Breast epithelium (tissue), 4 donors: ENCODE data around the gene SLC39A2. TPM values are rescaled to one million over a fixed set of nuclear protein-coding genes. Genes with fewer than 3 reads are reported as not detected.
"Not testable (repeated sequence)": the region's sequence is repeated elsewhere in the genome, so short reads cannot be mapped to it uniquely, and the experiment has no call there.

Experiments
- DNase-seq, 2 donors: peaks; one replicate each; pipeline ENCODE4 v3.0.0-alpha.2; 2019; ENCODE audit warnings: low spot score in 2 of 2
- H3K27ac ChIP-seq, 2 donors: fragments of 200-600 bp; sonication (generic) in 1 of 2; one replicate each; pipeline ENCODE4 v1.5.1; 2016 to 2019; ENCODE audit warnings: mild to moderate bottlenecking in 1 of 2
- H3K27me3 ChIP-seq, 2 donors: fragments of 200-600 bp; sonication (generic) in 1 of 2; one replicate each; pipeline versions ENCODE4 v1.5.1 to v1.6.0; 2017 to 2019; ENCODE audit warnings: control low read depth in 1 of 2, mild to moderate bottlenecking in 1 of 2
- H3K36me3 ChIP-seq: fragments of 200-600 bp; one replicate; pipeline ENCODE4 v1.5.1; 2019
- H3K4me1 ChIP-seq, 2 donors: fragments of 200-600 bp; sonication (generic); one replicate each; pipeline ENCODE4 v1.5.1; 2016 to 2019; ENCODE audit warnings: control low read depth in 1 of 2
- H3K4me3 ChIP-seq, 3 donors: fragments of 200-600 bp; sonication (generic); 1 replicate in 2 of 3; 2 replicates in 1 of 3; pipeline ENCODE4 v1.5.1; 2016 to 2019; ENCODE audit warnings: mild to moderate bottlenecking in 3 of 3, moderate library complexity in 2 of 3
- H3K9me3 ChIP-seq, 2 donors: fragments of 200-600 bp; sonication (generic) in 1 of 2; one replicate each; pipeline ENCODE4 v1.5.1; 2016 to 2019; ENCODE audit warnings: control low read depth in 1 of 2
- CTCF ChIP-seq, 3 donors: fragments of 450-650 bp; IDR thresholded peaks; one replicate each; pipeline ENCODE4 v1.5.1; 2016 to 2017; ENCODE audit warnings: antibody characterized with exemption in 3 of 3, mild to moderate bottlenecking in 3 of 3, moderate library complexity in 3 of 3
- POLR2A ChIP-seq: fragments of 450-650 bp; IDR thresholded peaks from one replicate; pipeline ENCODE4 v1.6.1; 2016; ENCODE audit warnings: antibody characterized with exemption, mild to moderate bottlenecking, moderate library complexity
- POLR2AphosphoS5 ChIP-seq, 3 donors: sonication (generic); formaldehyde crosslinking; IDR thresholded peaks; one replicate each; pipeline ENCODE4 v1.6.1; 2017; ENCODE audit warnings: antibody characterized with exemption in 3 of 3
- intact Hi-C: fragments of 100-400 bp; cut with DNase I; formaldehyde crosslinking; loops from one replicate; pipeline ENCODE4 v1.15.1; 2023; ENCODE audit warnings: low total_unique reads
- total RNA-seq, 3 donors: library from RNA; depleted of rRNA; stranded (reverse); fragments of >200 nt; gene quantifications; one replicate each; pipeline ENCODE4 v1.1.0, GENCODE V29; 2016

SLC39A2 gene
- total RNA-seq, 3 donors from 2014 or later = 0.59 TPM; not detected in 2

- peak; percentile 83 to 88 for DNase-seq
- intact Hi-C loops = loop anchor here (2.0 kb wide), 1 partner anchor 24 kb away; no protein-coding TSS in a partner anchor
- Histone ChIP-seq H3K27ac (peak overlapping the region; percentile 70 to 80), H3K36me3 (no peaks in the 10 kb centered on the region), H3K4me3 (peak overlapping the region in 2 of 3 donors; percentile 6 to 21), H3K9me3 (no peaks in the 10 kb centered on the region), H3K4me1 (peaks cover 0 to 24% of the 10 kb centered on the region in 2 donors), H3K27me3 (no peaks in the 10 kb centered on the region)
- TF ChIP-seq POLR2AphosphoS5 (IDR thresholded peaks at IDR 0.05) (peak; percentile 51 to 77 (median 67)), POLR2A (no peak), CTCF (IDR thresholded peaks at IDR 0.05) (no peak)
Observed at GRCh38 chr14:21038441-21039422, 39.6 kb downstream of the SLC39A2 start.

- H3K9me3 ChIP-seq = no peaks in the 10 kb centered on the region
- H3K27me3 ChIP-seq = no peaks in the 10 kb centered on the region
- DNase-seq = peak in 1 of 2 donors; percentile 50
- peak overlapping the region; percentile 70 to 80 for H3K27ac ChIP-seq
- intact Hi-C loops = loop anchor here (2.0 kb wide), 1 partner anchor 25 kb away; no protein-coding TSS in a partner anchor
- H3K4me3 ChIP-seq = no peak overlapping the region
- TF ChIP-seq CTCF (IDR thresholded peaks at IDR 0.05) = peak; percentile 48 to 78 (median 75)
- no peak for TF ChIP-seq POLR2AphosphoS5 (IDR thresholded peaks at IDR 0.05)
- TF ChIP-seq POLR2A = no peak
- no peaks in the 10 kb centered on the region for H3K36me3 ChIP-seq
- peaks cover 0 to 32% of the 10 kb centered on the region in 2 donors for H3K4me1 ChIP-seq
Observed at GRCh38 chr14:21039585-21040369, 40.7 kb downstream of the SLC39A2 start.

DNA sequence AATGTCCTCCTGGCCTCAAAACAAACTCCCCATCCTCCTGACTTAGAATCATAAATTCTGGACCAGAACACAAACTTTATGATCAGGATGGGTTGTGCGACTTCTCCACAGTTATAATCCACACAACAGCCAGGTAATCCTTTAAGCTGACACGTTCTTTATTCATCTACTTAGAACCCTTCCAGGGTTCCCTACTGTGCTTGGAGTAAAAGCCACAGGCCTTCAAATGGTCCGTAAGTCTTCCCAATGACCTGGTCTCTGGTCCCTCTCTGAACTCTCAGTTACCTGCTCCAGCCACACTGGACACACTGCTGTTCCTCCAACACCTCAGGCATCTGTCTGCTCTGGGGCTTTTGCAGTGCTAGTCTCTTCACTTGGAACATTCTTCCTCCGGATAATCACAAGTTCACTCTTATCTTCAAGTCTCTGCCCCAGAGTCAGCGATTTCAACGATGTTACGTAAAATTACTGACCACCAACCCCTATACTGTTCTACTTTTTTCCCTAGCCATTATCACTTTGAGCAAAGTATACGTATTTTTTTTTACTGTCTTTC, 41.4 kb downstream of the SLC39A2 start:
- H3K27ac ChIP-seq = peak overlapping the region; percentile 70 to 80
- H3K9me3 ChIP-seq = no peaks in the 10 kb centered on the region
- no peaks in the 10 kb centered on the region for H3K36me3 ChIP-seq
- H3K27me3 ChIP-seq = no peaks in the 10 kb centered on the region
- intact Hi-C loops = no loop called here
- DNase-seq = no peak
- no peak overlapping the region for H3K4me3 ChIP-seq
- peaks cover 0 to 32% of the 10 kb centered on the region in 2 donors for H3K4me1 ChIP-seq
- no peak for TF ChIP-seq POLR2AphosphoS5 (IDR thresholded peaks at IDR 0.05)
- no peak for TF ChIP-seq POLR2A
- peak in 1 of 3 donors; percentile 4 for TF ChIP-seq CTCF (IDR thresholded peaks at IDR 0.05)

GRCh38 chr14:21040941-21041340, 41.8 kb downstream of the SLC39A2 start:
- H3K36me3 ChIP-seq, H3K27me3 ChIP-seq, H3K9me3 ChIP-seq, DNase-seq, H3K4me3 ChIP-seq, intact Hi-C loops: not testable (repeated sequence)
- Histone ChIP-seq H3K4me1 (peaks cover 0 to 32% of the 10 kb centered on the region in 2 donors), H3K27ac (peak overlapping the region; percentile 70 to 84)

- intact Hi-C loops = no loop called here
- Histone ChIP-seq H3K4me1 (peaks cover 0 to 32% of the 10 kb centered on the region in 2 donors), H3K27me3 (no peaks in the 10 kb centered on the region), H3K4me3 (peak within 1 kb of the TSS in 1 of 3 donors; percentile 27), H3K27ac (peak within 1 kb of the TSS; percentile 70 to 84), H3K9me3 (no peaks in the 10 kb centered on the region), H3K36me3 (no peaks in the 10 kb centered on the region)
- no peak for TF ChIP-seq CTCF (IDR thresholded peaks at IDR 0.05)
- no peak for TF ChIP-seq POLR2A
- TF ChIP-seq POLR2AphosphoS5 (IDR thresholded peaks at IDR 0.05) = peak in 2 of 3 donors; percentile 19 to 27
- DNase-seq = peak in 1 of 2 donors; percentile 78
Observed at GRCh38 chr14:21041676-21042433, 42.8 kb downstream of the SLC39A2 start, which contains the start of gene RNASE7. Gene RNASE7, plus strand, starts transcription at chr14:21042362. Its CDS starts 631 bp downstream, at chr14:21042993.
